RPMI7951 (cell line): ENCODE results near the gene CYP27A1. TPM values are rescaled to one million over a fixed set of nuclear protein-coding genes. Genes with fewer than 3 reads are reported as not detected.
A peak's percentile ranks its signal among the peaks of the same experiment; 100 is the strongest.
"Not testable (repeated sequence)": the region's sequence is repeated elsewhere in the genome, so short reads cannot be mapped to it uniquely, and the experiment has no call there.

ENCODE experiments used
- DNase-seq: peaks from one replicate; pipeline ENCODE4 v3.0.0-alpha.2; 2012; ENCODE audit warnings: low read depth
- total RNA-seq: library from RNA; depleted of rRNA; stranded (reverse); fragments of >200 nt; shearing (Covaris generic); gene quantifications from 2 replicates; pipeline ENCODE4 v1.2.3, GENCODE V29; 2014

The CYP27A1 gene
- total RNA-seq, 1 experiment from 2014 or later, result 19.9 TPM

DNA sequence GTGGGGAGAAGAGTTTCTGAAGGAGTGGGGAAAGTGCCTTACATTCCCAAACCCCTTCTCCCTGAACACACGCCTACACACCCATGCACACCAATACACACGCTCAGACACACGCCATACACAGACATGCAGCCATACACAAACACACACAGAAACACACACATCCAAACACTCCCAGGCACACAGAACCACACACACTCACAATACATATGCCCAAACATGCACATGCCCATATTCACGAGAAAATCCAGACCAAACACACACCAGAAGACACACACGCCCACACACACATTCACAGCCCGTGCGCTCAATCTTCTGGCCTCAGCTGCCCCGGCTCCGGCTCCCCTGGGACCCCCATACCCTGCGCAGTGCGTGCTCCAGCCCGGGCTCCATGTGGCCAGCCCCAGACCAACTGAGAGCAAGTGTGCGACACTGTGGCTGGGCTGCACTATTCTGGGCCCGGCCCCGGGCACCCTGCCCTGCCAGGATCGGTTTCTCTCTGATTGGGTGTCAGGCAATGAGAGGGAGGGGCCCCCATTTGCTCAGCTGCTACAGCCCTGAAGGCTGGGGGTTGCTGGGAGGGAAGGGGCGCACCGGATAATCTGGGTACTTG, 49.5 kb downstream of the CYP27A1 start, which contains the start of gene PRKAG3:
Gene PRKAG3 (minus strand): TSS at position 426 of the 613 bp plus-strand sequence.
- no peak for DNase-seq

DNA sequence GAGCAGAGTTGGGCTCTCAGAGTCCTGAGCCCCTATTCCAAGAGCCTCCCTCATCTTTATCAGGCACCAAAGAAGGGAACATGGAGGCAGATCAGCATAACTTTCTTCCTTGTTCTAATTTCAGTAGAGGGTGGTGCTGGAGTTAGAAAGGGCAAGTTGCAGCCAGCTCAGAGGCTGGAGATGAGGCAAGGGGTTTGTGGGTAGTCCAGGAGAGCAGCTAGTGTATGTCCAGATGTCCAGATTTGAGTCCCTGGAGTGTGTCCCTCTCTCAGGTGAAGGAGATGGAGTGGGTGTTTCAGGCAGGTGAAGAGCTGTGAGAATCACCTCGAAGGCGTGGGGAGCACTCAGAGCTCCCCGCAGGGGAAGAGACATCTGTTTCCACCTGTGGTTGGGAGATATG, 50.1 kb downstream of the CYP27A1 start:
- no peak for DNase-seq

DNA sequence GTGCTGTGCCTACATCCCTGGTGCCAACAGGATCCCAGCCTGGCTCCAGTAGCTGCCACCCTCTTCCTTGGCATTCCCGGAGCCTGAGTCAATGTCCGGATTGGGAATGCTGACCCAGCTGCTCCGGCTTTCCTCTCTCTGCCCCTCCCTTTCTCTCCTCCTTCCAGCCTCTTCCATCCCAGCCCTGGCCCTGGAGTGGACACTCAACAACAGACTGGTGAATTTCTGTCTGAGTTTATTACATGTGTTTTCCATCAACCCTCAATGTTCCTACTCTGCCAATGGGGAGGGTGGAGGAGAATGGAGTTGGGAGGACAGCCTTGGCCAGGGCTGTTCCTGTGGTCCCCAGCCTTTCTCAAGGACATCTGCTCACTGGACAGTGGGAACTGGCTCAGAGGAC, 50.6 kb downstream of the CYP27A1 start:
- DNase-seq, result peak; percentile 75

DNA sequence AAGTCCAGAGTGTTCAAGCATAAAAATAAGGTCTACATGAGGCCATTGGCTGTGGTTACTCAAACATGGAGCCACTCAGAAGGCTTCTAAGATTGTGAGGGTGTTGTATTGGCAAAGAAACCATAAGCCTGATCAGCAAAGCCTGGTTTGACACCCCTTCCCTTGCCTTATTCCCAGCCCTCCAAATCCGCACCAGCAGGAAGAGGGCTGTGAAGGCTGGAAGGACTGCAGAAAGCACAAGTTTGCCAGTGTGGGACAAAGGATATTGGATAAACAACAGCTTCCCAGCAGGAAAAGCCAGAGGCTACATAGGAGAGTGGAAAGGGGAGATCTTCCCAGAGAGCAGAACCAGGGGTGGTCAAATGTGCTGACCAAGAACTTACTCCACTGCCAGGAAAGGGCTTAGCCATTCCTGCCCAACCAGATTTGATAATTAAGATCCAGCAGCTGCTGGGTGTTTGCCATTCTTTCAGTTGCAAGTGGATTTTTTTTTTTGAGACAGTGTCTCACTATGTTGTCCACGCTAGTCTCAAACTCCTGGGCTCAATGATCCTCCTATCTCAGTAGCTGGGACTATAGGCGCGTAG, 51.2 kb downstream of the CYP27A1 start:
- no peak for DNase-seq

DNA sequence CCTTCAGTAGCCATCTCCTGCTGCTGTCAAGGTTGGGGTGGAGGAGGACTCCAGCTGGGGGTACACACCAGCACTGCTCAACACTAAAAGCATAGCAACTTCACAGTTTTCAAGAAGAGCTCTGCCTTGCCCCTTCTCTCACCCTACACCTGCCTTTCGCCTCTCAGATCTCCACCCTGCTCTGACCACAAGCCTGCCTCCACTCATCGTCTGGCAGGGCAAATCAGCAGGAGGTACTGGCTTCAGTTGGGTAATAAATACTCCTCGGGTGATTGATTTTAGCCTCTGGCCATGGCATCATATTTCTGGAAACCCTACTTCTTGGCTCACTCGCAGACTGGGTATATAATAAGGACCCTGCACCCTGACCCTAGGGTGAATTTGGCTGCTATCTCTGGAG, 52.7 kb downstream of the CYP27A1 start:
- DNase-seq, result no peak

DNA sequence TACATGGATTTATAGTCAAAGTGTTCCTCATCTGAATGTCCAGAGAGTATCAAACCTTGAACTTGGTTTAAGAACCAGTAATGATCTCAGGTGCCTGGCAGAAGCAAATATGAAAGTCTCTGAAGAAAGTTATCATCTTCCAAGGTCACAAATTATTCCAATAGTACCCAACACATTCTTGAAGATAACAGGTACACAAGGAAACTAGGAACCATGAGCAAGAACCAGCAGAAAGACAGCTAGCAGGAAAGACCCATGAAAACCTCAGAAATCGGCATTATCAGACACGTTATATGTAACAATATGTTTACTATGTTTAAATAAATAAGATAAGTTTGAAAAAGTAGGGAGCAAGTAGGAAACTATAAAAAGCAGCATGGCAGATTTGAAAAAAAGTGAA, 55.5 kb downstream of the CYP27A1 start:
- no peak for DNase-seq

DNA sequence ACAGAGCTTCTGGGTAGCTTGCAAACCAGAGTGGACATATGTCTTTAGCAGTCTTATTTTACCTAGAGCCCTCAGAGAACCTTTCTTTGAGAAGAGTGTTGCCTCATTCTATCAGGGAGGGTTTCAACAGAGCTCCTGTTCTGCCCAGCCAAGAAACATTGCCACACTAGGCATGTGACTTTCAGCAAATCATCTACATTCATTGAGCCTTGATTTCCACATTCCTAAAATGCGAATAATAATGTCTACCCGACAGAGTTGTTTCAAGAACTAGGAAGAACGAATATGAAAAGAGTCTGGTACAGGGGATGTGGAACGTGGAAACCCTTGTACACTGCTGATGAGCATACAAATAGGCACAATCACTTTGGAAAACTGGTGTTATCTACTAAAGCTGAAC, 57.5 kb downstream of the CYP27A1 start:
- DNase-seq, result no peak

DNA sequence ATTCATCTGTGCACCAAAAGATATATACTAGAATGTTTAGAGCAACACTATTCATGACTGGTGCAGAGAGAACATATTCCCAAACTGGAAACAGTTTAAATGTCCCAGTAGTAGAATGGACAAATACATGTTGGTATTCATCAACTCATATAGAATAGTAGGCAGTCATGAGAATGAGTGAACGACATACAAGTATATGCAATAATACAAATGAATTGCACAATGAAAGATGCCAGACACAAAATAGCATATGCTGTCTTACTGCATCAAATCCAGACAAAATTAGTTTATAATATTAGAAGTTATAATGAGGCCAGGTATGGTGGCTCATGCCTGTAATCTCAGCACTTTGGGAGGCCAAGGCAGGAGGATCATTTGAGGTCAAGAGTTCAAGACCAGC, 57.9 kb downstream of the CYP27A1 start:
- DNase-seq, result no peak

DNA sequence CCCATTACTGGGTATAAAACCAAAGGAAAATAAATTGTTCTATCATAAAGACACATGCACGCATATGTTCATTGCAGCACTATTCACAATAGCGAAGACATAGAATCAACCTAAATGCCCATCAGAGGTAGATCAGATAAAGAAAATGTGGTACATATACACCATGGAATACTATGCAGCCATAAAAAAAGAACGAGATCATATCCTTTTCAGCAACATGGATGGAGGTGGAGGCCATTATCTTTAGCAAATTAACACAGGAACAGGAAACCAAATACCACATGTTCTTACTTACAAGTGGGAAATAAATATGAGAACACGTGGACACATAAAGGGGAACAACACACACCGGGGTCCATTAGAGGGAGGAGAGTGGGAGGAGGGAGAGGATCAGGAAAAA, 62.4 kb downstream of the CYP27A1 start:
- DNase-seq, result not testable (repeated sequence)

DNA sequence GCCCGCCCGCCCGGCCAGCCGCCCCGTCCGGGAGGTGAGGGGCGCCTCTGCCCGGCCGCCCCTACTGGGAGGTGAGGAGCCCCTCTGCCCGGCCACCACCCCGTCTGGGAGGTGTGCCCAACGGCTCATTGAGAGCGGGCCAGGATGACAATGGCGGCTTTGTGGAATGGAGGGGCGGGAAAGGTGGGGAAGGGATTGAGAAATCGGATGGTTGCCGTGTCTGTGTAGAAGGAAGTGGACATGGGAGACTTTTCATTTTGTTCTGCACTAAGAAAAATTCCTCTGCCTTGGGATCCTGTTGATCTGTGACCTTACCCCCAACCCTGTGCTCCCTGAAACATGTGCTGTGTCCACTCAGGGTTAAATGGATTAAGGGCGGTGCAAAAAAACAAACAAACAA, 65.0 kb downstream of the CYP27A1 start:
- DNase-seq, result not testable (repeated sequence)

DNA sequence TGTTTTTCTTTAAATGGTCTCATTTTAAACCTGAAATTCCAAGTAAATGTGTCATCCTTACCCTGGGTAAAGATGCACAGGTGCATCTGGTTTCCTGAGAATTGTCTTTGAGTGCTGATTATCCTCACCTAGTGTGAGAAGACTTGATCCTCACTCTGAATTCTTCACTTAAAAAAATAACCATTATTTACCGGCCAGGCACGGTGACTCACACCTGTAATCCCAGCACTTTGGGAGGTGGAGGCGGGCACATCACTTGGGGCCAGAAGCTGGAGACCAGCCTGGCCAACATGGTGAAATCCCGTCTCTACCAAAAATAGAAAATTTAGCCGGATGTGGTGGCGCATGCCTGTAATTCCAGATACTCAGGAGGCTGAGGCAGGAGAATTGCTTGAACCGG, 67.8 kb downstream of the CYP27A1 start:
- peak; percentile 73 for DNase-seq

DNA sequence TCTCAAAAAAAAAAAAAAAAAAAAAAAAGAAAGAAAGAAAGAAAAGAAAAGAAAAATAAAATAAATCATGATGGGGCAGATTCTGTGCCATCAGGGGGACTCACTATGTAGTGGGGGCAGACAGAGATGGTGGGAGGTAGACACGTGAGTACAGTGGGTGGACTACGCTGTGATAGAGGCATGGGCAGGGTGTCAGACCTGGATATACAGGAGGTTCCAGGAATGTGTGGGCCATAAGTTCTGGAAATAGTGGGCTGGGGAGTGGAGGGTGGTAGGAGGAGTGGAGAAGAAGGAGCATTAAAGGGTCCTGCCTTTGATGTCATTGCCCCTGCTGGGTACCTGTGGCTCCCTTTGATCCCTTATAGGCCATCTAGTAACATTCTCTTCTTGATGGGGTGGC, 68.8 kb downstream of the CYP27A1 start:
- no peak for DNase-seq

DNA sequence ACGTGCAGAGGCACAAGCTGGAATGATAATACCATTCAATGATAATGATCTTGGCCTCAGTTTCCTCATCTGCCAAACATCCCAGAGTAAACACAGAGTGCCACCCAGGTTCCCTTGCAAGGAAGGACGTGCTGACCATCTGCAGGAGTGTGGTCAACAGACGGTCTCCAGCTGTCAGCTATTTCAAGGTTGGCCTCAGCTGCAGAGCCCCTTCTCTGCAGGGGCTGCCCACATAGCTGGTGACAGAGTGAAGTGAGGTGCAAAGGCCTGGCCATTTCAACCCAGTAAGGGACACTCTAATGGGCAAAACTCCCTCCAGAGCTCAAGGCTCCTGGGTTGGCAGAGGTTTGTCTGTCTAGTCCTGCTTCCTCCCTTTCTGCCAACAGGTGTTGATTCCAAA, 69.3 kb downstream of the CYP27A1 start:
- DNase-seq, result no peak

DNA sequence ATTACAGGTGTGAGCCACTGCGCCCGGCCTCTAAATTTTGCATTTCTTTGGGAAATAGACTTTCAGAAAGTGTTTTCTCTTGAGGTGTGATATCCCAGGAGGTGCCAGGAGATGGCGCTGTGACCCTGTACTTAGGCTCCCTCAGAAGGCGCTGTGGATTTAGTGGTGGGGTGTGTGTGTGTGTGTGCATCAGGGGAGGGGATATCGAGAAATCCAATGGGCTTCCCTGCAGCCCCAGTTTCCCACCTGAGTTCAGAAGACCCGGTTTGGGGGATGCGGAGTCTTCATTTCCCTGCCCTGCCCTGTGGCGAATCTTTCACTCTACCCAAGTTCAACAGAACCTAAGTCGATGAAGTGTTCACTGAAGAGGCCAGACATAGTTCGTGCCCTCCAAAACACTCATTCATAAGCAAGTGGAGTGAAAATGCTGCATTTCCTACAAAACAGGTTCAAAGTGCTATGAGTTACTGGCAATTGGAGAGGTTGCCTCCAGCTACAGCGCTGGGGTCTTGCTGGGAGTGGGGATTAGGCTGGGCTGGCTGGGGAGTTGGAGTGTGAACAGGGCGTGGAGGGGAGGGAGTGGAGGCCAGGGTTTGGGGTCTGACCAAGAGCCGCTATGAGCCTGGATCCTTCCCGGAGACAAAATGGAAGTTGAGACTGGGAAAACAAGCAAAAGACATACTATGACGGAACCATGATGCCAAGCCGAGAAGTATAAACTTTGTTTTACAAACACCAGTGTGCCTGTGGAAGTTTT, 71.1 kb downstream of the CYP27A1 start:
- peak; percentile 66 for DNase-seq

DNA sequence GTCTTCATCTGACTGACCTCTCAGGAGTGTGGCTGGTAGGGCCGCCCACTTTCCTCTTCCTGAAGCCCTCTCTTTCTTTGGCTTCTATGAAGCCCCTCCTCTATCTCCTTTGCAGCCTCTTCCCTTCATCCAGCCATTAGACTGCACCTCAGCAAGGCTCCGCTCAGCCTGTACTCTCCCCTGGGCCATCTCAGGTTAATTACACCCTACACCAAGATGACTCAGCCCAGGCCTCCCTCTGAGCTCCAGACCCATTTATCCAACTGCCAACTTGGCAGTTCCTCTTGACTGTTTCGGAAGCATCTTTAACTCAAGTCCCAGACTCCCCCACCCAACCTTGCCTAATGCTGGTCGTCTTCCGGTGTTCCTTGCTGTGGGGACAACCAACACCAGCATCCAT, 71.8 kb downstream of the CYP27A1 start:
- DNase-seq, result peak; percentile 84

DNA sequence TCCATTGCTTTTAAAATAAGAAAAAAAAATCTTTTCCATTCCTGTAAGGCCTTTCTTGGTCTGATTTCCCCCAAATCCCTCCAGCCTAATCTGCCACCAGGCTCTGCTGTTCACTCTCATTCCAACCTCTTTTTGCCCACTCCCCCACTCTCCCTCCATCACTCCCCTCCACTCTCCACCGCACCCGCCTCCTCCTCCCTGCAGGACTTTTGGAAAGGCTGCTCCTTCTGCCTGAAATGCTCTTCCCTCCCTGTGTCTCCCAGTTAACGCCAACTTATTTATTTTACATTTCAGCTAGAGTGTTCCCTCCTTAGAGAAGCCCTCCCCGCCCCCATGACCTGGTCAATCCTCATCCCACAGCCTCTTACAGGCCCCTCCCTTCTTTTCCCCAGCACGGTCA, 72.9 kb downstream of the CYP27A1 start:
- DNase-seq, result no peak

DNA sequence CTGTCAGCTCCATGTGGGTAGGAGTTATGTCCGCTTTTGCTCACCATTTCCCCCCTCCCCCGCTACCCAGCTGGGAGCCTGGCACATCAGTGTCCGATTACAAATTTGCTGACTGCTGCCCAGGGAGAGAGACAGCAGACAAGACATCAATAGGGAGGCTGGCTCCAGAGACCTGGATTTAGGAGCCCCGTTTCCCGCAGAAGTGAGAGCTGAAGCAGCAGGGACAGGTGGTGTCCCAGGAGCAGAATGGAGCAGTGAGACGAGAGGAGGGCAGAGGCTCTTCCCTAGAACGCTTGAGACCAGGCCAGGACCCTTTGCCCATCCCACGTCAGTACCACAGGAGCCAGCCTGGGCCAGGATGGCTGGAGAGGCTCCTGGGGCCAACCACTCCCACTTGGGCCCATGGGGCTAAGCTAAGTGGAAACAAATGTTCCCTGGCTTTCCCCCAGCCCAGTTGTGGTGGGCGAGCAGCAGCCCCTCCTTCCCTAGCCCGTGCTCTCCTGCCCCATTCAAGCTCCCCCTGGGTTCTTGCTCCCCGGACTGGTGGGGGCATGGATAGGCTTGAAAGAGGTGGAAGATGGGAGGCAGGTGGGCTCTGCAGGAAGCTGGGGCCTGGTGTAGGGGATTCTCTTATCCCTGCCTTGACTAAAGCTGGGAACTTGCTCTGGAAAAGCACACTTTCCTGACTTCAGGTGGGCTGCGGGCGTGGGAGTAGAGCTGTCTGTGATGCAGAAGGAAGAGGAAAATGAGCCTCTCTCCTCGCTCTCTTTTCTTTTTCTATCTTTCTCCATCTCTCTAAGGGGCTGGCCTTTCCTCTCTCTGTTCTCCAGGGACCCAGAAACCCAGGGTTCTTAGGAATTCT, 73.6 kb downstream of the CYP27A1 start:
- no peak for DNase-seq

DNA sequence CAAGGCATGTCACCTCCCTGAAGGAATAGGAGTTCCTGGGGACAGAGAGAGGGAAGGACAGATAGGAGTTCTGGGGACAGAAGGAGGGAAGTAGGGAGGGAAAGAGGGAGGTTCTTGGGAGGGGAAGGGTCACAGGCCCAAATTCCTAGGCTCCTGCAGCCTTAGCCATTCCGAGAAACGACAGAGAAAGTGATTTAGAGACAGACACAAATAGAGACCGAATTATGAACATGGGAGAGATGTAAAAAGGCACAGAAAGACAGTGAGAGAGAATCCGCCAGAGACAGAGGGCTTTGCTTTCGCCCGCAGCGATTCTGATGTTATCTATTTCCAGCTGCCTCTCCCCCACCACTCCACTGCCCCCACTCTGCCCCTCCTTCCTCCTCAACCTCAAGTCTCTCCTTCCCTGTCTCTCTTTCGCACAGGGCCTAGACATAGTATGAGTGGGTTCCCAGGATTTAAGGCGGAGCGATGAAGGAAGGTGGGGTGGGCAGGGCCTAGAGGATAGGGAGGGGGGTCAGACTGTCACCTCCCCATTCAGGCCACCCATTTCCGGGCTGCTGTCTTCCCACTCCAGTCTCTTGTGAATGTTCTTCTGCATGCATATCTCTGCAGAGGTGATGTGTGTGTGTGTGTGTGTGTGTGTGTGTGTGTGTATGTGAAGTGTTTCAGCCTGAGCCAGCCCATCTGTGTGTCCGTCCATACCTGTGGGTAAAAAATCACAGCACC, 74.4 kb downstream of the CYP27A1 start:
- peak; percentile 43 for DNase-seq

DNA sequence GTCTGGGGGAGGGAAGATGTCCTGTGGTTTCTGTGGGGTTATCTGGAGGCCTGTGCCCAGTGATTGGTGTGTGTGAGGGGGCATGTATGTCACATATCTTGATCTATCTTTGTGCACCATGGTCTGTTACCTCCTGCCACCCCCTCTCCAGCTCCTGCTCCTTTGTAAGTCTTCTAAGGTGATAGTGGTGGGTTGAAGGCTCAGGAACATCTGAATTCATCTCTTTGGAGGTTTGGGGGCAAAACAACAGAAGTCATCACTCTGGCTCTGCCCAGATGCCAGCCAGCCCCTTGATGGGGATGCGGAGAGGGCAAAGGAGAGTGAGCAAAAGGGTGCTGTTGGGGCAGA, 74.9 kb downstream of the CYP27A1 start:
- DNase-seq, result no peak

DNA sequence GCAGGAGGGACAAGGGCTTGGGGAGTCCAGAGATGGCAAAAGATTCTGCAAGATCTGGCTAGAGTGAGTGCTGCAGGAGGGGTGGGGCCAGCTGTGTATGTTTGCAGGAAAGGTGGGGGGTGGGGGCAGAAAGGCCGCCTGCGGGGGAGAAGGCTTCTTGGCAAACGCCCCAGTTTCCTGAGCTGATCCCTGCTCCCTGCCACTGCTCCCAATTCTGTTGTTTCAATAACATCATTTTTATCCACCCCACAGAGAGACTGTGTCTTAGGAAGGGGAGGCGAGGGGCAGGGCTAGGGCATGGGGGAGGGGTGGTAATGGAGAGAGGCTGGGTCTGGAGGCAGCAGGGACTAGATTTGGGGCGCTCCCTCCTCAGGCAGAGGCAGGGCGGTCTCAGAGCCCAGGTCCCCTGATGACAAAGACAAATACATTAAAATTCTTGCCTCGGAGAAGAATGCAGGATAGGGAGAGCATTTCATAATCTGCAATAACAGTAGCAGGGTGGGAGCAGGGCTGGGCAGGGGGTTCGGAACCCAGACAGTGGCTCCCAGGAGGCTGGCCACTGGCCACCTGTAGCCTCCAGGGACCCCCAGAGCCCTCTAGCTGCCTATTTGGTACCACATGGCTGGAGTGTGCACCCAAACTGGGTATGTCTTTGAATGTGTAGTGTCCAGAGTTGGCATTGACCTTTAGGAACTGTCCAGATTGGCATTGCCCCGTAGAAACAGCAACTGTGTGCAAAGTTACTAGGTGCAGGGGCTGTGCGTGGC, 75.6 kb downstream of the CYP27A1 start:
- DNase-seq, result peak; percentile 56

DNA sequence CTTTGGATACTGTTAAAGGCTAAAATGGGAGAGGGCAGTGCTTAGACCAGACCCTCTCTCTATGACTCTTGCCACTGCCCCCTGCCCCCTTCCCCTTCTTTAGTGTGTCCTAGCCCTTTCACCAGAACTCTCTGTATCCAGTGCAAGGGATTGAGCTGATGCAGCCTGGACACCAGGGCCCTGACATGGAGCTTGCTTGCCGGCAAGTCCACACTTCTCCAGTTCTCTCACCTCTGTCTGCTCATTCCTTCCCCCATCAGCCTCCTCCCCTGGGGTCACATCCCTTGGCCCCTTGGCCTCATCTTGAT, 76.1 kb downstream of the CYP27A1 start:
- no peak for DNase-seq
